ENCODE results near the gene SULT1A2. TPM values are rescaled to one million over a fixed set of nuclear protein-coding genes. Genes with fewer than 3 reads are reported as not detected.
"Not testable (repeated sequence)": the region's sequence is repeated elsewhere in the genome, so short reads cannot be mapped to it uniquely, and the experiment has no call there.

The SULT1A2 gene
- total RNA-seq, 2 experiments from 2014 or later = 0.91 to 1.0 TPM

DNA sequence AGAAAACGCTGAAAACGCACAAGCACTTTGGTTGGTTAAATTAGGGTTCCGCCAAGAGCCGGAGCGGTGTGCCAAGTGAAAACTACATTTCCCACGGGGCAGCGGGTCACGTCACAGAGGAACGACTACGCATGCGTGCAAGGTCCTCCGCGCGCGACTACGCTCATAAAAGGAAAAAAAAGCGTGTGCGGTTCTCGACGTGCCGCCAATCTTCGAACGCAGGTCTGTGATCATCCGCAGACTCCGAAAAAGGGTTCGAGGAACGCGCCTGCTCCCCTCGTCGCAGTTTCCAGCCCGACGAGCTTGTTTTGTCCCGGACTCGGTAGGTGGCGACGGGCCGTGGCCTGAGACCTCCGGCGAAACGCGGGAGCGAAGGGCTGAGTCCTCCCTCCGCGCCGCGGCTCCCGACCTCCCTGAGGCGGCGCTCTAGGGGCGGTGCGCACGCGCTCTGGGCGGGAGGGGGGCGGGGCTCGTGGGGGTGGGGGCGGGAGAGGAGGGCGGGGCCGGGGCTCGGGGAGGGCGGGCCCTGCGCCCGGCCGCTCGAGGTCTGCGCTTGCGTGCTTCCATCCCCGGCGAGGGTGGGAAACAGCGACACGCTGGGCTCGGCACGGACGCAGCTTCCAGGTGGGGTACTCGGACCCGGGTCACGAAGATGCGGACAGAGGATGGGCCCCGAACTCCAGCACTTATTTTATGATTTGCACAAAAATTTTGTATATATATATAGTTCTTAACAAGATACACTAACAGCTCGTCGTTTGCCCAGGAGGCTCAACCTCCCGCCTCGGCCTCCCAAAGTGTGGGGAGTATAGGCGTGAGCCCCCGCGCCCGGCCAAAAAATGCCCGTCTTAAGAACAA, 42.8 kb downstream of the SULT1A2 start, which contains the start of gene SGF29:
Gene SGF29, plus strand, starts transcription at position 145 of the 858 bp plus-strand sequence. CDS start 27,150 bp downstream, outside the sequence.
- DNase-seq (peak; percentile 91), ATAC-seq (ENCODE audit: low read depth) (peak; percentile 89)
- Mint-ChIP-seq H3K27me3 (no peaks in the 10 kb centered on the region), H3K27ac (peak within 1 kb of the TSS; percentile 94), H3K4me1 (peaks cover 20% of the 10 kb centered on the region), H3K36me3 (peaks cover 14% of the 10 kb centered on the region), H3K4me3 (peak within 1 kb of the TSS; percentile 88), H3K9me3 (no peaks in the 10 kb centered on the region)
- POLR2A ChIA-PET = interaction anchor here (1.3 to 1.7 kb wide), 4 partner anchors 60 to 269 kb away, joined by 3 to 10 read pairs (median 6); partner anchors contain the start of genes APOBR and ATXN2L

DNA sequence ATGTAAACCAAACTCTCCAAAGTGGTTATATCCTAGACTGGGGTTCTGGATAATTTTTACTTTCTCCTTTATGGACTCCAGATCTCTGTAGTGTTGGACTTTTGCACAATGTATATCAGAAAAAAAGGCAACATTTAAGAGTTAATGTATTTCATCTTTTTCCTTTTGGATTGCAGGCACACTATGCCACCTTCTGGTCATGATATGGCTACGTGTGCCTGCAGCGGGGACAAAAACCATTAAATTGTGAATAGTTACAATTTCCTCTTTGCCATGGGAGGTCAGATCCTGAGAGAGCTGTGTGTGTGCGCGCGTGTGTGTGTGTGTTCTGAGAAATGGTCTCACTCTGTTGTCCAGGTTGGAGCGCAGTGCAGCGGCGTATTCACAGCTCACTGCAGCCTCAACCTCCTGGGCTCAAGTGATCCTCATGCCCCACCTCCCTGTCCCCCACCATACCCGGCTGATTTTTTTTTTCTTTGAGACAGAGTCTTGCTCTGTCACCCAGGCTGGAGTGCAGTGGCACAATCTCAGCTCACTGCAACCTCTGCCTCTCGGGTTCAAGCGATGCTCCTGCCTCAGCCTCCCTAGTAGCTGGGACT, 47.5 kb downstream of the SULT1A2 start:
- Mint-ChIP-seq H3K27me3 (peaks cover 1% of the 10 kb centered on the region), H3K4me3 (no peak overlapping the region), H3K9me3 (no peaks in the 10 kb centered on the region), H3K36me3 (no peaks in the 10 kb centered on the region), H3K4me1 (peaks cover 9% of the 10 kb centered on the region), H3K27ac (peak overlapping the region; percentile 61)
- POLR2A ChIA-PET = interaction anchor here (1.3 kb wide), 2 partner anchors 59 to 274 kb away, joined by 3 to 4 read pairs; partner anchors contain the start of gene ATXN2L
- no peak for ATAC-seq (ENCODE audit: low read depth)
- peak; percentile 37 for DNase-seq

DNA sequence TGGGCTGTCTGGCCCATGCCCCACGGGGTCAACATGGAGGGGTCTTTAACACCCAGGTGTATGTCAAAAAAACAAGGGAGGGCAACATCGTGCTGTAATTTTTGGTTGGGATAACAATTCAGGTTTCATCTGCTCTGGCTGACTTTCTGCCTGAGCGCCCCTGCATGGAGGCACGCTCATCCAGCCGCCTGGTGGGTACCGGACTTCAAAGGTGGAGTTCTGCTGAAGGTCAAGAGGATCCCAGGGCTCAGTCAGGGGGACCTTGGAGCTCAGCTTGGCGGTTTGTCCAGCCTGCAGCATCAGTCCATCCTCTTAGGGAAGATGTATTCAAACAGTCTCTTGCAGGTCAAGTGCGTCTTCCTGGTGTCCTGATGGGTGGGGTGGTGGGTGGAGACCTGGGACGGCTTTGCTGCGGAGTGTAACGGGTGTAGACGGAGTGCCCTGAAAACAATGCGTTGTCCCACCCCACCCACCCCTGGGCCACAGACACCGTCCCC, 48.5 kb downstream of the SULT1A2 start:
- Mint-ChIP-seq H3K9me3 (no peaks in the 10 kb centered on the region), H3K27ac (no peak overlapping the region), H3K36me3 (no peaks in the 10 kb centered on the region), H3K4me3 (no peak overlapping the region), H3K27me3 (peaks cover 1% of the 10 kb centered on the region), H3K4me1 (peaks cover 7% of the 10 kb centered on the region)
- ATAC-seq (ENCODE audit: low read depth) (no peak), DNase-seq (no peak)
- POLR2A ChIA-PET = interaction anchor here (1.3 kb wide), 1 partner anchor 58 kb away, joined by 4 read pairs; no protein-coding TSS in a partner anchor

DNA sequence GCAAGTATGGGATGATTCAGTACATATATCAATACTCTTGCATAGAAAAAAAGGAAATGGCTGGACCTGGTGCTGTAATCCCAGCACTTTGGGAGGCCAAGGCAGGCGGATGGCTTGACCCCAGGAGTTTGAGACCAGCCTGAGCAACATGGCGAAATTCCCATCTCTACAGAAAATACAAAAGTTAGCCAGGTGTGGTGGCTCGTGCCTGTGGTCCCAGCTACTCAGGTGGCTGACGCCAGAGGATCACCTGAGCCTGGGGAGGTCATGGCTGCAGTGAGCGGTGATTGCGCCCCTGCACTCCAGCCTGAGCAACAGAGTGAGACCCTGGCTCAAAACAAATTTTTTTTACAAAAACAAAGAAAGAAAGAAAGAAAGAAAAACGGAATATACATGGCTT, 50.2 kb downstream of the SULT1A2 start:
- H3K36me3 Mint-ChIP-seq = no peaks in the 10 kb centered on the region
- no peak for ATAC-seq (ENCODE audit: low read depth)
- POLR2A ChIA-PET = no interaction called here
- H3K9me3 Mint-ChIP-seq = no peaks in the 10 kb centered on the region
- no peak overlapping the region for H3K27ac Mint-ChIP-seq
- DNase-seq = no peak
- H3K4me3 Mint-ChIP-seq = no peak overlapping the region
- peaks cover 8% of the 10 kb centered on the region for H3K4me1 Mint-ChIP-seq
- peaks cover 1% of the 10 kb centered on the region for H3K27me3 Mint-ChIP-seq

DNA sequence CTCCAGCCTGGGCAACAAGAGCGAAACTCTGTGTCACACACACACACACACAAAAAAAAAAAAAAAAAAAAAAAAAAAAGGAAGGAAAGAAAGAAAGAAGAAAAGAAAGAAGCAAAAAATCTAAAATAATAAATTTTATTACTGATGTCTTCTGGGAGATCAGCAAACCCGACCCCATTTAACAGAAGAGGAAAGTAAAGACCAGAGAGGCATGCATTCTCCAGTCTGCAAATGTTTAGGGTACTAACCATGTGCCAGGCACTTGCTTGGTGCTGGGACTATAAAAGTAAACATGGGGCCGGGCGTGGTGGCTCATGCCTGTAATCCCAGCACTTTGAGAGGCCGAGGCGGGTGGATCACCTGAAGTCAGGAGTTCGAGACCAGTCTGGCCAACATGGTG, 50.9 kb downstream of the SULT1A2 start:
- DNase-seq; H3K27ac Mint-ChIP-seq; H3K4me1 Mint-ChIP-seq; H3K27me3 Mint-ChIP-seq; POLR2A ChIA-PET; H3K9me3 Mint-ChIP-seq; H3K4me3 Mint-ChIP-seq; ATAC-seq (ENCODE audit: low read depth); H3K36me3 Mint-ChIP-seq: not testable (repeated sequence)

DNA sequence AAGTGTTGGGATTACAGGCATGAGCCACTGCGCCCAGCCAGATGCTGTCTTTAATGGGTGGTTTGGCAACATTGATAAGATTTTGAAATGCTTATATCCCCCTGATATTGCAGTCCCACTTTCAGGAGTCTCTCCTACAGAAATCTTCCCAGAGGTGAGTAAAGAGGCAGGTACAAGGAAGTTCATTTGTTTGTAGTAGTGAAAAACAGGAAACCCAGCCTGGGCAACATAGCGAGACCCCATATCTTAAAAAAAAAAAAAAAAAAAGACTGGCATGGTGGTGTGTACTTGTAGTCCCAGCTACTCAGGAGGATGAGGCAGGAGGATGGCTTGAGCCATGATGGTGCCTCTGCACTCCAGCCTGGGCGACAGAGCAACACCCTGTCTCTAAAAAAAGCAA, 51.9 kb downstream of the SULT1A2 start:
- POLR2A ChIA-PET = no interaction called here
- H3K9me3 Mint-ChIP-seq = no peaks in the 10 kb centered on the region
- H3K36me3 Mint-ChIP-seq = no peaks in the 10 kb centered on the region
- ATAC-seq (ENCODE audit: low read depth) (no peak), DNase-seq (no peak)
- peaks cover 11% of the 10 kb centered on the region for H3K4me1 Mint-ChIP-seq
- no peak overlapping the region for H3K27ac Mint-ChIP-seq
- no peak overlapping the region for H3K4me3 Mint-ChIP-seq
- peaks cover 1% of the 10 kb centered on the region for H3K27me3 Mint-ChIP-seq

DNA sequence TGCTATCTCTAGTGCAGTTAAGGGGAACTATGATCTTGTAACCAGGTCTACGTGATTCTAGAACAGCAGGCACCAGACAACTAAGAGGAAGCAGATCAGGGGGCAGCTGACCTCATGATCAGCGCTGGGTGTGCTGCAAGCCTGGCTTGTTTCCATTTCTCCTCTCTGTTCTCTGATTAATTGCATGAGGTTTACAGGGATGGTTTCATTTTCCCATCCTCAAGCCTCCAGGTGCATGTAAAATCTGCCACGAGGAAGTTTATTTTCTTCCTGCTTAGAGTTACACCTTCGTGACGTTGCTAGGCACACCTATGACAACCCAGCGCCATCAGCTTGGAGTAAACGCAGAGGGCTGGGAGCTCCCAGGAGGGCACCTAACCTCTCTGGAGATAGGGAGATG, 53.8 kb downstream of the SULT1A2 start:
- Mint-ChIP-seq H3K9me3 (no peaks in the 10 kb centered on the region), H3K4me1 (peaks cover 6% of the 10 kb centered on the region), H3K4me3 (no peak overlapping the region), H3K27me3 (peaks cover 2% of the 10 kb centered on the region), H3K27ac (no peak overlapping the region), H3K36me3 (no peaks in the 10 kb centered on the region)
- DNase-seq = no peak
- ATAC-seq (ENCODE audit: low read depth) = no peak
- POLR2A ChIA-PET = no interaction called here

DNA sequence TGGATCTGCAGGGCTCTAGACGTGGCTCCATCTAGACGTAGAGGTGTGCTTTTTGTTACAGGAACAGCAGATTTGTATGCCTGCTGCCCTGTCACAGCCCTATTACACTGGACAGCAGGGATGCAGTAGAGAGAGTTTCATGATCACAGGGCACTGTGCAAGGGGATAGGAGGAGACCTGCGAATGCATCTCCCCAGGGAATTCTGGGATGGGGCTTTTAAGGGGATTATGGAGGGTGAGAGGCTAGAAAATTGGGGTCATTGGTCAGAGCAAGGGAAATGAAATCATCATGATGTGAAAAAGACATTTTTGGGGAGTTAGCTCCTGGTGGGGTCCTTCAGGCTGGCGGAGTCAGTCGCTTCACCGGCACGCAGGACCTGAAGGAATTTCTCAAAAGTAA, 54.2 kb downstream of the SULT1A2 start:
- Mint-ChIP-seq H3K4me3 (no peak overlapping the region), H3K27ac (no peak overlapping the region), H3K9me3 (no peaks in the 10 kb centered on the region), H3K36me3 (no peaks in the 10 kb centered on the region), H3K27me3 (peaks cover 5% of the 10 kb centered on the region), H3K4me1 (peaks cover 8% of the 10 kb centered on the region)
- no peak for ATAC-seq (ENCODE audit: low read depth)
- no peak for DNase-seq
- POLR2A ChIA-PET = no interaction called here

Other genes starting within 250 kb of the SULT1A2 start
- 1 to 10 TPM; 2.4 to 4.5 TPM for gene NPIPB6, start 233.5 kb downstream of the SULT1A2 start, total RNA-seq
- gene EIF3CL, start 193.2 kb downstream of the SULT1A2 start, total RNA-seq = 10 to 100 TPM; 33.8 to 65.1 TPM
- under 1 TPM in 1 of 2 experiments, not detected in 1; 0.25 TPM for gene NPIPB7, start 124.7 kb downstream of the SULT1A2 start, total RNA-seq
- 10 to 100 TPM; 58.4 to 60.0 TPM for gene CLN3, start 105.0 kb downstream of the SULT1A2 start, total RNA-seq
- 10 to 100 TPM; 23.9 to 26.1 TPM for gene APOBR, start 102.4 kb downstream of the SULT1A2 start, total RNA-seq
- not detected for gene IL27, start 90.2 kb downstream of the SULT1A2 start, total RNA-seq
- under 1 TPM in 1 of 2 experiments, not detected in 1; 0.20 TPM for gene NUPR1, start 58.1 kb downstream of the SULT1A2 start, total RNA-seq
- 10 to 100 TPM; 47.0 to 49.8 TPM for gene SGF29, start 43.1 kb downstream of the SULT1A2 start, total RNA-seq
- 10 to 100 TPM; 16.3 to 17.5 TPM for gene SULT1A1, start 13.0 kb upstream of the SULT1A2 start, total RNA-seq
- 1 to 10 TPM; 1.1 to 2.4 TPM for gene NPIPB8, start 41.0 kb upstream of the SULT1A2 start, total RNA-seq
- gene EIF3C, start 114.4 kb upstream of the SULT1A2 start, total RNA-seq = 100 to 1,000 TPM; 287 to 311 TPM
- 1 to 10 TPM; 2.8 to 4.9 TPM for gene NPIPB9, start 154.7 kb upstream of the SULT1A2 start, total RNA-seq
- 100 to 1,000 TPM; 296 to 304 TPM for gene ATXN2L, start 225.9 kb upstream of the SULT1A2 start, total RNA-seq
- 100 to 1,000 TPM; 117 to 119 TPM for gene TUFM, start 249.3 kb upstream of the SULT1A2 start, total RNA-seq

All from activated naive CD8-positive, alpha-beta T cell treated with anti-CD3 and anti-CD28 coated beads, Interleukin-2, amount 10 ng/mL, durations not matched to agents 7 days and 5 days (primary cell).